H54 (cell line): Measurements from ENCODE around the gene PROSER1.
"Not testable (repeated sequence)": the region's sequence is repeated elsewhere in the genome, so short reads cannot be mapped to it uniquely, and the experiment has no call there.

ENCODE experiments used
- DNase-seq: peaks from one replicate; pipeline ENCODE4 v3.0.0; 2011; ENCODE audit warnings: low spot score, mixed read lengths; ENCODE audit not compliant: insufficient read length
- FAIRE-seq: peaks from 3 replicates; lab custom pipeline; 2011; peaks lifted over from hg19 to GRCh38; lab: Jason Lieb, UNC
- POLR2A ChIP-seq: IDR thresholded peaks from 2 replicates; pipeline ENCODE4 v1.6.1; 2011; ENCODE audit warnings: low read depth, mild to moderate bottlenecking, low read length

The PROSER1 gene

GRCh38 chr13:39038569-39039030, 711 bp upstream of the PROSER1 start:
- TF ChIP-seq POLR2A = no peak
- no peak for FAIRE-seq
- no peak for DNase-seq

- DNase-seq = peak; percentile 29
- no peak for FAIRE-seq
- TF ChIP-seq POLR2A = no peak
Observed at GRCh38 chr13:39037410-39037879, 444 bp downstream of the PROSER1 start.

GRCh38 chr13:39036212-39036611, 1.7 kb downstream of the PROSER1 start:
- no peak for TF ChIP-seq POLR2A
- FAIRE-seq = no peak
- no peak for DNase-seq

GRCh38 chr13:39035799-39036198, 2.1 kb downstream of the PROSER1 start:
- no peak for FAIRE-seq
- no peak for DNase-seq
- TF ChIP-seq POLR2A = no peak

- FAIRE-seq (no peak), DNase-seq (no peak)
Observed at GRCh38 chr13:39035204-39035603, 2.7 kb downstream of the PROSER1 start.

GRCh38 chr13:39034085-39034484, 3.8 kb downstream of the PROSER1 start:
- no peak for FAIRE-seq
- no peak for DNase-seq
- no peak for TF ChIP-seq POLR2A

More at GRCh38 chr13:39035204-39035603, 2.7 kb downstream of the PROSER1 start:
- TF ChIP-seq POLR2A = no peak

- TF ChIP-seq POLR2A = no peak
- no peak for DNase-seq
- FAIRE-seq = no peak
Observed at GRCh38 chr13:39032150-39032549, 5.7 kb downstream of the PROSER1 start.

- FAIRE-seq (no peak), DNase-seq (no peak)
- TF ChIP-seq POLR2A = no peak
Observed at GRCh38 chr13:39025433-39025839, 12.5 kb downstream of the PROSER1 start.

GRCh38 chr13:39023761-39024160, 14.1 kb downstream of the PROSER1 start:
- TF ChIP-seq POLR2A = no peak
- DNase-seq = no peak
- FAIRE-seq = no peak

GRCh38 chr13:39023316-39023715, 14.6 kb downstream of the PROSER1 start:
- DNase-seq = no peak
- TF ChIP-seq POLR2A = no peak
- no peak for FAIRE-seq

- no peak for FAIRE-seq
- no peak for TF ChIP-seq POLR2A
- DNase-seq = no peak
Observed at GRCh38 chr13:39020853-39021462, 16.9 kb downstream of the PROSER1 start.

GRCh38 chr13:39016787-39017186, 21.1 kb downstream of the PROSER1 start:
- FAIRE-seq = peak; percentile 23
- DNase-seq = no peak
- TF ChIP-seq POLR2A = no peak

- no peak for FAIRE-seq
- TF ChIP-seq POLR2A = no peak
Observed at GRCh38 chr13:39016087-39016486, 21.8 kb downstream of the PROSER1 start.

GRCh38 chr13:39013462-39013861, 24.4 kb downstream of the PROSER1 start:
- DNase-seq (no peak), FAIRE-seq (no peak)
- no peak for TF ChIP-seq POLR2A

More at GRCh38 chr13:39016087-39016486, 21.8 kb downstream of the PROSER1 start:
- DNase-seq = no peak

GRCh38 chr13:39012608-39013007, 25.3 kb downstream of the PROSER1 start:
- DNase-seq = no peak
- no peak for TF ChIP-seq POLR2A
- no peak for FAIRE-seq

GRCh38 chr13:39006371-39007111, 31.3 kb downstream of the PROSER1 start:
- FAIRE-seq, DNase-seq: not testable (repeated sequence)
